ENCODE data around the gene PISD.

Gene PISD

DNA sequence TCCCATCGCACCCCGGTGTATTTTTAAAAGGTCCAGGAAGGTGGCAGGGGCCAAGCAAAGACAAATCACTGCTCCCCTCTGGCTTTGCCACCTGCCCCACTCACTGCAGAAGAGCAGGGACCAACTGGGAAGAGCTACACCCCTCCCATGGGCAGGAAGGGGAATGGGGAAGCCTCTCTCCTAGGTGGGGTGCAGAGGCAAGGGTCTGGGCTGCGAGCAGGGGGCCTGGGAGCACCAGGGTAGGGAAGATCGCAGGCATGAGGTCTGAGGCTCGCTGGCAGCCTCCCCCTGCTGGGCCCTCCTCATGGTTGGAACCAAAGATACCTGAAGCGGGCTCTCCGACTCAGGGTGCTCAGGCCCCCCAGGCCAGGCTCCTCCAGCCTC, 36.8 kb downstream of the PISD start:
- no peak for DNase-seq

DNA sequence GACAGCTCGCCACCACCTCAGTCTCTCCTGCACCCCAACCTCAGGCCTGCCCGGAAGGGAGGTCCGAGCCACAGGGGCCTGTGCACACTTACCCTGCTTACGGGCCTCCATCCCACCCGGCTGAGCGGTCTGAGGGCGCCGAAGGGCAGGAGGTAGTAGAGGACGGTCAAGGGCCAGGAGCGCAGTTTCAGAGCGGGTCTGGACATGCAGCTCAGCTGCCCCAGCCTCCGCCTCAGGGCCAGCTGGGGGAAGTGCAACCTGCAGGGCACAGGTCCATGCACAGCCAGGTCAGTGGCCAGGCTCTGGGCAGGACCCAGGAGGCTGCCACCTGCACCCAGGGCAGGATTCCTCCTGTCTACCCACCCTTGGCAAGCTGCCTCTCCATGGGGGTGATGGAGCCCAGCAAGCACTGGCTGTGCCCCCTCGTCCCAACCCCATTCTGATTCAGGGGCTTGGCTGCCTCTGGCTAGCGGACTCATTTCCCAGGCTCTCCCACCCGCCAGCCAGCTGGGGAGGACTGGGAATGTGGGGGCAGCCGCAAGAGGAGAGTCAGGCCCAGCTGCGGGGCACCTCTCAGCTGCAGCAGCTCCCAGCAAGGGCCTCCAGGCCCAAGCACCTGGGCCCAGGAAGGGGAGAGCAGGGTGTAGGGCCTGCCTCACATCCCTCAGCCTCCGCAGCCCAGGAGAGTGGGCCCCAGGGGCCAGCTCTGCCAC, 38.3 kb downstream of the PISD start:
- DNase-seq: no peak

DNA sequence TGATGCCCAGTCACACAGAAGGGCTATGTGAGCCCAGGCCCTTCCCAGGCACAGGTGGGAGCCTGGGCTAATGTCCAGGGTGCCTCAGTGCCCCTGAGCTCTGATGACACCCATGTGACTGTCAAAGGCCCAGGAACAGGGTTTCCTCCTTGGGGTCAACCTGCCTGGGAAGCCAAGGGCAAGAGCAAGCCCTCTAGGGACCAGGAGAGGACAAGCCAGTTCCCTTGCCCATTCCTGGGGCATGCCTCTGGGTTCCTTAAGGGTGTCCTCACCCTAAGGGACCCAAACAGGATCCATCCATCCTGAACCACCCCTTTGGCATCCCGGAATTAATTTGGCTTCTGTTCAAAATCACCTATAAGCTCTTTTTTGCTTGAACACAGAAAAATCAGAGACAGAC, 39.0 kb downstream of the PISD start:
- no peak for DNase-seq

GRCh38 chr22:31621507-31622124, 40.4 kb downstream of the PISD start:
- DNase-seq: no peak

DNA sequence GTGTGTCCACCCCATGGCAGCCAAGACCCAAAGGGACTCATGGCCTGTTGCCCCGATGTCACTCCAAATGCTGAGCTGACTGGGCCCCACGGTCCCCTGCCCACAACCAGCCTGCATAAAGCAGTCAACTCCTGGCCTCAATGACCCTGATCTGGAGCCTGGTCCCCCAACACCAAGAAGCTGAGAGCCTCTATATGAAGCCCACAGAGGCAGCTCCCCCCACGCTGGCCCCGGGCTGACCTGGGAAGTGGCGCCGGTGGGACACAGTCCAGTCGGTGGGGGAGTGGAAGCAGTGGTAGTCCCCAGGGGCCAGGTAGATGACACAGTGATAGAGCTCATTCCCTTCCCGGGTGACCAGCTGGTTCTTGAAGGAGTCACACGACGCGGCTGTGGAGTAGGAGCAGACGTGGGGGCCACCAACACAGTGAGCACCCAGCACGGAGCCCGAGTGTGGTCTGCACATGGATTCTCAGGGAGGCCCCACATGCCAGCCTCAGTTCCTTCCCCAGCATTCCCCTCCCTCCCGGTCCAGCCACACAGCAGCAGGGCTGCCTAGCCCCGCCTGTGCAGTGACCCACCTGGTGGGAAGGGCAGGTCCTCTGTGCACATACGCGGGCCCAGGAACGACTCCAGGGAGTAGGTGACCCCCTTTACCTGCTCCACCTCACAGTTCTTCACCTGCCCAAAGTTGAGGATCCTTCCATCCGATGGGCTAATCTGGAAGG, 41.1 kb downstream of the PISD start:
- DNase-seq: no peak

- DNase-seq: no peak
Observed at GRCh38 chr22:31619611-31620300, 42.3 kb downstream of the PISD start.

GRCh38 chr22:31618471-31619176, 43.4 kb downstream of the PISD start:
- no peak for DNase-seq

GRCh38 chr22:31618057-31618456, 44.0 kb downstream of the PISD start:
- peak; percentile 74 for DNase-seq

DNA sequence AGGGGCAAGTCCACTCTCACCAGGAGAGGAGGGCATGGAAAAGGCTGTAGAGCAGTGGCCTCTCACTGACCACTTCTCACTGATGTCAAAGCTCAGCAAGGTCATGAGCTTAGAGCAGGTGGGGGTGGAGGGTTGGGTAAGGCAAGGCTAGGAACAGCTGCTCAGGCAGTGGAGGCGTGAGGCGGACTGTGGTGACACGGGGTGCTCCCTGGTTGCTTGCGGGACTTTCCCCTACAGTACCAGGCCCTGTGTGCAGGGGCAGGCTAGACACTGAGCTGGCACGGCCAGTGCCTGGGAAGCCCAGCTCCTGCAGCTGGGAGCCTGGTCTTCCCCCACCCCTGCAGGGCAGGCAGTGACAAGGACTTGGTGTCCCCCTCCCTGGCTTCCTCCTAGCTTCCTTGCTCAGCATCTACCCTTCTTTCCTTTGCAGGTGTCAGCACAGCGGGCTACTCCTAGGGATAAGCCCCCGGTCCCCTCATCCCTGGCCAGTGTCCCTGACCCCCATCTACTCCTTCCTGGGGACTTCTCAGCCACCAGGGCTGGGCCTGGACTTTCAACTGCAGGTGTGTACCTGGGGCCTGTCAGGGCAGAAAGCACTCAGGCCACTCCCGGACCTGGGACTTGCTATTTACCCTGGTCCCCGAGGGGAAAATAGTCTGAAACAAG, 45.6 kb downstream of the PISD start:
- no peak for DNase-seq

DNA sequence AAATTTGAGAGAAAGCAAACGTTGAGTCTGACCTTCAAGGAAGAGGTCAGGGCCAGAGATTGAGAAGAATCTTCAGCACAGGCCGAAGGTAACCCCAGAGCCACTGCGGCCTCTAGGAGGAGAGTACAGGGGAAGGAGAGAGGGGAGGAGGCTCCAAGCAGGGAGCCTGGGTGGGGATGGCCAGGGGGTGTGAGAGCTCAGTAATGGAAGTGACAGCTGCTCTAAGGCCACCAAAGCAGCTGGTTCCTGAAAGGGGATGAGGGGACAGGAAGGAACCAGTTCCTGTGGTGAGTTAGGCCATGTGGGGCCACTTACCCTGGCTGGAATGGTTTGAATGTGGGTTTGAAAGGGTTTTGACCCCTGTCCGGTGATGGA, 46.1 kb downstream of the PISD start:
- DNase-seq: no peak

DNA sequence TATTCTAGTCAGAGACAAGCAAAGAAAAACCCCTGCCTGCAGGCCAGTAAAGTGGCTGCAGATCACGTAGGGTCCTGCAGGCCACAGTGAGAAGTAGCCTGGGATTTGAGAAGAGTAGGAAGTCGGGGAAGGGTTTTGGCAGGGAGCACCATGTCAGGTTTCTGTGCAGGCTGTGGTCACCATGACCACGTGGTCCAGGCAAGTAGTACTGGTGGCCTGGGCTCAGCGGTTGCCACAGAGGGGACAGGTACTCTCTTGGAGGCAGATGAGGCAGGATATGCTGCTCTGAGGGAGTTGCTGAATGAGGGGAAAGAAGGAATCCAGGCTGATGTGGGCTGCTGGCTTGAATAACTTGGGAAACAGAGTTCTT, 46.5 kb downstream of the PISD start:
- DNase-seq: no peak

- no peak for DNase-seq
Observed at GRCh38 chr22:31614781-31615490, 47.1 kb downstream of the PISD start.

- no peak for DNase-seq
Observed at GRCh38 chr22:31613904-31614296, 48.1 kb downstream of the PISD start.

DNA sequence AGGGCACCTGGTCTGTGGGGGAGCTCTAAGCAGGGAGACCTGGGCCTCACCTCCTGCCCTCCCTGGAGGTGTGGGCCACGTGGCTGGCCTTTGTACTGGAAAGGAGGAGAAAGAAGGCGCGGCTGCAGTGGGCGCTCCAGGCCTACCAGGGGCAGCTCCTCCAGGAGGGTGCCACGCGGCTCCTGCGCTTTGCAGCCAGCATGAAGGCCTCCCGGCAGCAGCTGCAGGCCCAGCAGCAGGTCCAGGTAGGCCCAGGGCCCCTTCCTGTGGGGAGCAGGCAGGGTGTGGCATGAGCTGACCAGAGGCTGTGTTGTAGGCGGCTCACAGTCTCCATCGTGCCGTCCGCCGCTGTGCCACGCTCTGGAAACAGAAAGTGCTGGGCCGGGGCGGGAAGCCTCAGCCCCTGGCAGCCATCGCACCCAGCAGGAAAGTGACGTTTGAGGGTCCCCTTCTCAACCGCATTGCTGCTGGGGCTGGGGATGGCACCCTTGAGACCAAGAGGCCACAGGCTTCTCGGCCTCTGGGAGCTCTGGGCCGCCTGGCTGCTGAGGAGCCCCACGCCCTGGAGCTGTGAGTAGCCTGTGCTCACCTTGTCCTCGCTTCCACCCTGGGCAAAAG, 48.6 kb downstream of the PISD start:
- DNase-seq: no peak

- no peak for DNase-seq
Observed at GRCh38 chr22:31612891-31613285, 49.1 kb downstream of the PISD start.

DNA sequence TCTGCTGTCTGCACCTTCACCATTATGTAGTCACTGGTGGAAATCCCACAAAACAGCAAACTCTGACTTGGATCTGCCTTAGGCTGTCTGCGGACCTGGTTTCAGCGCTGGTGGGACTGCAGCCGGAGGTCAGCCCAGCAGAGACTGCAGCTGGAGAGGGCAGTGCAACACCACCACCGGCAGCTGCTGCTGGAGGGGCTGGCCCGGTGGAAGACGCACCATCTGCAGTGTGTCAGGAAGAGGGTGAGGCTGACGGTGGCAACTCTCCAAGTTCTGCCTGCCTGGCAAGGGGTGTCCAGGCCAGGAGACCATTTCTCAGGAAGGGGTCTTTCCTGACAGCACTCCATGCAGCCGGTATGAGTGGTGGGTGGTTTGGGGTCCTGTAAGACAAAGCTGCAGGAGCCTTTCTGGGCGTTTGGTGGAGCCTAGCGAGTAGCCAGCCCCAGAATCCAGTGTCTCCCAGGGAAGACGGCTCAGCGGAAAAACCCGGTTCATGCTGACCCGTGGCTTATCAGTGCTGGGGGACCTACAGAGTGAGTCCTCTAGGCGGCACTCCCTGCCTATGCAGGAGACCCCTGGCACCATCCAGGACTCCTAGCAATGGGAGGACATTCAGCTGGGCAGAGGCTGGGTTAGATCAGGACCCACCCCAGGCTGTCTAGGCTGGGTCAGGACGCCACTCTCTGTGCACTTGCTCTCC, 50.8 kb downstream of the PISD start:
- no peak for DNase-seq

DNA sequence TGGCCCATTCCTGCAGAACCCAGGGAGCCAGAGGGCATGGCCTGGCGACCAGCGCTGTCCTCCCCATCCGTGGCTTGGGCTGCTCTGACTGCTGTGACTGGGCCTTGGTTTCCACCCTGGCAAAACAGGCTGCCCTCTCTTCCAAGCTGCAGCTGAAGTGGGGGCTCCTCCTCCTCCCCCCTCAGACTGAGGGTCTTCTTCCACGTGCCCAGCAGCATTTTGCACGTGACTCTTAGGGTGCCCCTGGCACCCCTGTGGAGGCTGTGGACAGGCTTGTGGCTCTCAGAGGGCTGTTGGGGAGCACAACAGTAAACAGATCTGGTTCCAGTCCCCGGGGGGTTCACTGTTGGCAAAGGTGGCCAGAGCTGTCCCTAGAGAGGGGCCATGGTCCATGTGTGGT, 51.4 kb downstream of the PISD start:
- DNase-seq: no peak

GRCh38 chr22:31609716-31610115, 52.3 kb downstream of the PISD start:
- no peak for DNase-seq

DNA sequence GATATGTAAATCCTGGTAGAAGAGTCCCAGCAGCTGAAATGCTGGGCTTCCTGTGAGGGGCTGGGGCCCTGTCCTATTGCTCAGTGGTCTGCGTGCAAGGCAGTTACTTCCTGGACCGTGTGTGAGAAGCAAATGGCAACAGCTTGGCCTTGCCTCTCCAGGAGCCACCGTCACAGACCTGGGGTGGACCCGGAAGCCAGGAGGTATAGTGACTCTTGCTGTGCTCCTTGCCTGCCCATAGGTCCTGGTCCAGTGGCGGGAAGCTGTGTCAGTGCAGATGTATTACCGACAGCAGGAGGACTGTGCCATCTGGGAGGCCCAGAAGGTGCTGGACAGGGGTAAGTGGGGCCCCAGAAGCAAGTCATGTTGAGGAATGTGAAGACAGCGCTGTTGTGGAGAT, 54.3 kb downstream of the PISD start:
- DNase-seq: no peak

DNA sequence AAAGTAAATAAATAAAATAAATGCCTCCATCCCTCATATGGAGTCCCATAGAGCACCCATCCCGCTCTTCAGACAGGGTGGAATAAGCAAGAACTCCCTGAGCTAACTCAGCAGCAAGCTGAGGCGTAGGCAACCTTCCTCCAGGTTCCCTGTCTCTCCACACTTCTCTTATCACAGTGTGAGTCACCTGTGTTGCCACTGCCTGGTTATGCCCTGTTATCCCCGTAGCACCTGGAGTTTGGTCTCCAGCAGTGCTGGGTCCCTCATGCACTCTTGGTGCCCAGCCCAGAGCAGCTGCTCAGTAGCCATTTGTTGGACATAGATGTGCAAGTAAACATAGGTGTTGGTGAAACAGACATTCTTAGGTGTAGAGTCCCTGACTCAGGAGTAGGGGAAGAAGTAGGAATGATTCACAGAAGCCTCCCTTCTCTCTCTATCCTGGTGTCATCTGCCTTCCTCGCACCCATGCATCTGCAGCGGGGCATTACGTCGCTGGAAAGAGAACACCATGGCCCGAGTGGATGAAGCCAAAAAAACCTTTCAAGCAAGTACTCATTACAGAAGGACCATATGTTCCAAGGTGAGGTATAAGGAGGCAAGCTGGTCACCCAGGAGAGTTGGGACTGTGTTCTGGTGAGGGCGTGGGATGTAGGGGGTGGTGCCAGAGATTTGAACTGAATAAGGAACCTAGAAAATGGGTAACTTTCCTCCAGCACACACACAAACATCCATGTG, 56.0 kb downstream of the PISD start:
- DNase-seq: no peak

Measured in DMS79 treated with DMSO at 0.1 percent for 48 hours (cell line).